HepG2 (cell line): ENCODE data around the gene COL18A1. TPM values are rescaled to one million over a fixed set of nuclear protein-coding genes. Genes with fewer than 3 reads are reported as not detected.

Experiments
- DR1 ChIP-seq: sonication (generic); formaldehyde crosslinking; IDR thresholded peaks from 2 replicates; pipeline ENCODE4 v1.8.0; 2021; ENCODE audit warnings: mild to moderate bottlenecking, missing genetic modification reagents, inconsistent platforms
- RBM22 ChIP-seq: fragments of 200-400 bp; formaldehyde crosslinking; optimal IDR thresholded peaks from 2 replicates; pipeline ENCODE3; 2017; ENCODE audit warnings: mild to moderate bottlenecking, low read length, moderate library complexity
- SATB2 ChIP-seq: sonication (generic); formaldehyde crosslinking; IDR thresholded peaks from 2 replicates; pipeline ENCODE4 v1.5.0; 2020; ENCODE audit warnings: missing genetic modification reagents
- ZBTB8A ChIP-seq: sonication (generic); formaldehyde crosslinking; IDR thresholded peaks from 2 replicates; pipeline ENCODE4 v1.4.0; 2020; ENCODE audit warnings: mild to moderate bottlenecking, low read depth, missing genetic modification reagents, borderline replicate concordance
- ZMYM2 ChIP-seq: sonication (generic); formaldehyde crosslinking; IDR thresholded peaks from 2 replicates; pipeline ENCODE4 v1.8.0; 2022; ENCODE audit warnings: mild to moderate bottlenecking, missing genetic modification reagents
- ZNF333 ChIP-seq: sonication (generic); formaldehyde crosslinking; IDR thresholded peaks from 2 replicates; pipeline ENCODE4 v1.4.0; 2020; ENCODE audit warnings: mild to moderate bottlenecking, missing genetic modification reagents, borderline replicate concordance
- ZNF431 ChIP-seq: sonication (generic); formaldehyde crosslinking; IDR thresholded peaks from 2 replicates; pipeline ENCODE4 v1.9.0; 2022; ENCODE audit warnings: missing genetic modification reagents, low read depth, mild to moderate bottlenecking, borderline replicate concordance
- ZNF629 ChIP-seq: sonication (generic); formaldehyde crosslinking; conservative IDR thresholded peaks from 2 replicates; pipeline ENCODE4 v1.5.0; 2020; ENCODE audit warnings: missing genetic modification reagents
- ZNF644 ChIP-seq: IDR thresholded peaks from 2 replicates; pipeline ENCODE4 v1.6.1; 2016; ENCODE audit warnings: low read depth
- polyA plus RNA-seq, 8 experiments: library from polyadenylated mRNA; depleted of rRNA in 3 of 8; stranded (reverse) in 7 of 8; unstranded in 1 of 8; fragments of >200 nt; fragmentation: Illumina TruSeq in 4 of 8; extraction: Trizol in 4 of 8; gene quantifications; 2 replicates each; pipeline versions ENCODE4 v1.2.1 to v1.2.3, GENCODE V29; 2011 to 2016; ENCODE audit warnings: low read depth in 4 of 8, missing spikeins in 1 of 8, mixed read lengths in 1 of 8; ENCODE audit not compliant: insufficient read depth in 1 of 8
- total RNA-seq, 5 experiments: library from RNA; depleted of rRNA; stranded (reverse); fragments of >200 nt; fragmentation: Illumina TruSeq; extraction: Trizol; gene quantifications; 2 replicates each; pipeline ENCODE4 v1.2.3, GENCODE V29; 2016; ENCODE audit warnings: low read depth in 1 of 5
- TF ChIP-seq, protein P1 (sequence below): sonication (generic); formaldehyde crosslinking; IDR thresholded peaks from 2 replicates; pipeline ENCODE4 v1.4.0; 2020; ENCODE audit warnings: missing genetic modification reagents, borderline replicate concordance
- TF ChIP-seq, protein P2 (sequence below): sonication (generic); formaldehyde crosslinking; IDR thresholded peaks from 2 replicates; pipeline ENCODE4 v1.5.0; 2020; ENCODE audit warnings: missing genetic modification reagents

The COL18A1 gene
- total and polyA plus RNA-seq, 2 of the 13 experiments (the other 11 are each of a cell fraction or from before 2014, with no cell fraction given) = 79.0 to 102 TPM

DNA sequence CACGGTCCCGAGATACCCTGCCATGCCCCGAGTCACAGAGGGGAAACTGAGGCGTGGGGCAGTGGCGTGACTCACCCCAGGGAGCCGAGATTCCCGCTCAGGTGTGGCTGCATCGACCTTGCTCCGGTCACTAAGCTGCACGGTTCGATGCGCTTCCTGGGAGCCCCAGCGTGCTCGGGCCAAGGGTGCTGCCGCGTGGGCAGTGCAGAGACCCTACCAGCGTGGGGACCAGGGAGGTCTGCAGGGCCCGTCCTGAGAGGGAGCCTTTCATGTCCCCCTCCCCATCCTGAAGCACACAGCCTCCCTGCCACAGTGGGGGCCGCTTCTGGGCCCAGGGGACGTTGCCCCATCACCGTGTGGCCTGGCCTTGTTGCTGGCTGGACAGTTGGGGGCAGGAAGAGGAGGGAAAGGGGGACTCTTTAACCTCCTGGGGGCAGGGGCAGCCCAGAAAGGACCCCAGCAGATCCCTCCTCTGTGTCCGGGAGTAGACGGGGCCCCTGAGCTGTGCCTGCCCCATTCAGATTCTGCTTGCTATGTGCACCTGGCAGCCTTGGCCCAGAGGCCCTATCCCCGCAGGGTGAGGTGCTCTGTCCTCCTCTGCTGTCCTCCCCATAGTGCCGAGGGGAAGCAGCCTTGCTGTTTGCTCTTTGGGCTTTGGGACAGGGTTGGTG, 52.3 kb downstream of the COL18A1 start (continued):
- TF ChIP-seq, protein P1, sequence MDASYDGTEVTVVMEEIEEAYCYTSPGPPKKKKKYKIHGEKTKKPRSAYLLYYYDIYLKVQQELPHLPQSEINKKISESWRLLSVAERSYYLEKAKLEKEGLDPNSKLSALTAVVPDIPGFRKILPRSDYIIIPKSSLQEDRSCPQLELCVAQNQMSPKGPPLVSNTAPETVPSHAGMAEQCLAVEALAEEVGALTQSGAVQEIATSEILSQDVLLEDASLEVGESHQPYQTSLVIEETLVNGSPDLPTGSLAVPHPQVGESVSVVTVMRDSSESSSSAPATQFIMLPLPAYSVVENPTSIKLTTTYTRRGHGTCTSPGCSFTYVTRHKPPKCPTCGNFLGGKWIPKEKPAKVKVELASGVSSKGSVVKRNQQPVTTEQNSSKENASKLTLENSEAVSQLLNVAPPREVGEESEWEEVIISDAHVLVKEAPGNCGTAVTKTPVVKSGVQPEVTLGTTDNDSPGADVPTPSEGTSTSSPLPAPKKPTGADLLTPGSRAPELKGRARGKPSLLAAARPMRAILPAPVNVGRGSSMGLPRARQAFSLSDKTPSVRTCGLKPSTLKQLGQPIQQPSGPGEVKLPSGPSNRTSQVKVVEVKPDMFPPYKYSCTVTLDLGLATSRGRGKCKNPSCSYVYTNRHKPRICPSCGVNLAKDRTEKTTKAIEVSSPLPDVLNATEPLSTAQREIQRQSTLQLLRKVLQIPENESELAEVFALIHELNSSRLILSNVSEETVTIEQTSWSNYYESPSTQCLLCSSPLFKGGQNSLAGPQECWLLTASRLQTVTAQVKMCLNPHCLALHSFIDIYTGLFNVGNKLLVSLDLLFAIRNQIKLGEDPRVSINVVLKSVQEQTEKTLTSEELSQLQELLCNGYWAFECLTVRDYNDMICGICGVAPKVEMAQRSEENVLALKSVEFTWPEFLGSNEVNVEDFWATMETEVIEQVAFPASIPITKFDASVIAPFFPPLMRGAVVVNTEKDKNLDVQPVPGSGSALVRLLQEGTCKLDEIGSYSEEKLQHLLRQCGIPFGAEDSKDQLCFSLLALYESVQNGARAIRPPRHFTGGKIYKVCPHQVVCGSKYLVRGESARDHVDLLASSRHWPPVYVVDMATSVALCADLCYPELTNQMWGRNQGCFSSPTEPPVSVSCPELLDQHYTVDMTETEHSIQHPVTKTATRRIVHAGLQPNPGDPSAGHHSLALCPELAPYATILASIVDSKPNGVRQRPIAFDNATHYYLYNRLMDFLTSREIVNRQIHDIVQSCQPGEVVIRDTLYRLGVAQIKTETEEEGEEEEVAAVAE (CRISPR knock-in tag) = no peak
- TF ChIP-seq ZNF629 (CRISPR knock-in tag) (no peak), RBM22 (peak; percentile 48), ZNF644 (CRISPR knock-in tag) (no peak), ZBTB8A (CRISPR knock-in tag) (no peak), ZNF431 (CRISPR knock-in tag) (no peak), ZNF333 (CRISPR knock-in tag) (no peak), SATB2 (CRISPR knock-in tag) (no peak), DR1 (CRISPR knock-in tag) (no peak), ZMYM2 (CRISPR knock-in tag) (no peak)
- TF ChIP-seq, protein P2, sequence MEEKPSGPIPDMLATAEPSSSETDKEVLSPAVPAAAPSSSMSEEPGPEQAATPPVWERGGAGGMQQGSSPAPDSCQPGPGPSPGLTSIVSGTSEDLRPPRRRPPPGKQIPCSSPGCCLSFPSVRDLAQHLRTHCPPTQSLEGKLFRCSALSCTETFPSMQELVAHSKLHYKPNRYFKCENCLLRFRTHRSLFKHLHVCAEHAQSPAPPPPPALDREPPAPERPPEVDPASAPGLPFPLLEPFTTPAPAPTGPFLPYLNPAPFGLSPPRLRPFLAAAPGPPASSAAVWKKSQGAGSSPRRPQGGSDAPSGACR = no peak
